Muscle of leg (tissue), 11 donors: Measurements from ENCODE around the gene NUP98. TPM values are rescaled to one million over a fixed set of nuclear protein-coding genes. Genes with fewer than 3 reads are reported as not detected.
A peak's percentile ranks its signal among the peaks of the same experiment; 100 is the strongest.

Source experiments
- DNase-seq: peaks from one replicate; pipeline ENCODE4 v3.0.0; 2013
- H3K27ac ChIP-seq: one replicate; pipeline ENCODE4 v1.5.1; 2013; ENCODE audit warnings: mild to moderate bottlenecking, low read length, control low read depth
- H3K27me3 ChIP-seq: one replicate; pipeline ENCODE4 v1.6.1; 2013; ENCODE audit warnings: low read length; ENCODE audit not compliant: control insufficient read depth, insufficient read depth
- H3K36me3 ChIP-seq: one replicate; pipeline ENCODE4 v1.6.1; 2013; ENCODE audit warnings: low read length; ENCODE audit not compliant: control insufficient read depth, insufficient read depth
- H3K4me1 ChIP-seq: one replicate; pipeline ENCODE4 v1.6.1; 2013; ENCODE audit warnings: low read length; ENCODE audit not compliant: control insufficient read depth, insufficient read depth
- H3K4me3 ChIP-seq: one replicate; pipeline ENCODE4 v1.5.1; 2013; ENCODE audit warnings: low read length, control low read depth
- H3K9me3 ChIP-seq: replicated peaks from 2 replicates; pipeline ENCODE4 v1.6.1; 2013; ENCODE audit warnings: low read depth, low read length; ENCODE audit not compliant: control insufficient read depth
- WGBS: methylation state at CpG from one replicate; pipeline ENCODE4 v1.1.5; 2013; ENCODE audit warnings: missing lambda C conversion rate; ENCODE audit not compliant: insufficient coverage; 5-methylcytosine and 5-hydroxymethylcytosine counted together
- polyA plus RNA-seq, 8 donors: library from polyadenylated mRNA; unstranded; fragments of 120-200 nt; gene quantifications; one replicate each; pipeline versions ENCODE4 v1.2.1 to v1.2.3, GENCODE V29; 2013; ENCODE audit warnings: inconsistent platforms in 1 of 8, low replicate concordance in 1 of 8; ENCODE audit not compliant: insufficient read length in 8 of 8, insufficient read depth in 1 of 8
- total RNA-seq: library from RNA; stranded (reverse); fragments of 120-200 nt; gene quantifications from one replicate; pipeline ENCODE4 v1.2.4, GENCODE V29; 2013

The NUP98 gene
- total and polyA plus RNA-seq, 9 donors, result 36.9 to 44.6 (median 40.1) TPM

- Histone ChIP-seq H3K27ac (no peak overlapping the region), H3K27me3 (no peaks in the 10 kb centered on the region), H3K4me1 (no peaks in the 10 kb centered on the region), H3K9me3 (no peaks in the 10 kb centered on the region), H3K4me3 (no peak overlapping the region), H3K36me3 (peaks cover 48% of the 10 kb centered on the region)
- no peak for DNase-seq
- WGBS, result no CpG with 5 or more reads among the region's 1 CpG
Observed at GRCh38 chr11:3738723-3739122, 58.6 kb downstream of the NUP98 start.

- Histone ChIP-seq H3K27me3 (no peaks in the 10 kb centered on the region), H3K9me3 (no peaks in the 10 kb centered on the region), H3K27ac (no peak overlapping the region), H3K4me1 (no peaks in the 10 kb centered on the region), H3K4me3 (no peak overlapping the region), H3K36me3 (peaks cover 45% of the 10 kb centered on the region)
- WGBS, result 100% methylated on average over 1 of the region's 1 CpG
- no peak for DNase-seq
Observed at GRCh38 chr11:3738241-3738640, 59.1 kb downstream of the NUP98 start.

GRCh38 chr11:3737386-3737933 lies 59.9 kb downstream of the NUP98 start:
- H3K36me3 ChIP-seq, result peaks cover 40% of the 10 kb centered on the region
- H3K4me3 ChIP-seq, result no peak overlapping the region

GRCh38 chr11:3736816-3737215 lies 60.5 kb downstream of the NUP98 start:
- peaks cover 38% of the 10 kb centered on the region for H3K36me3 ChIP-seq
- DNase-seq, result no peak
- H3K4me3 ChIP-seq, result no peak overlapping the region
- no peaks in the 10 kb centered on the region for H3K4me1 ChIP-seq
- H3K27ac ChIP-seq, result no peak overlapping the region
- no peaks in the 10 kb centered on the region for H3K9me3 ChIP-seq
- H3K27me3 ChIP-seq, result no peaks in the 10 kb centered on the region

More at GRCh38 chr11:3737386-3737933, 59.9 kb downstream of the NUP98 start:
- Histone ChIP-seq H3K27ac (no peak overlapping the region), H3K4me1 (no peaks in the 10 kb centered on the region), H3K27me3 (no peaks in the 10 kb centered on the region), H3K9me3 (no peaks in the 10 kb centered on the region)
- DNase-seq, result no peak
- 88% methylated on average over 4 of the region's 11 CpGs for WGBS

GRCh38 chr11:3735827-3736226 lies 61.5 kb downstream of the NUP98 start:
- no peak for DNase-seq
- Histone ChIP-seq H3K27ac (no peak overlapping the region), H3K36me3 (peaks cover 39% of the 10 kb centered on the region), H3K9me3 (no peaks in the 10 kb centered on the region), H3K27me3 (no peaks in the 10 kb centered on the region), H3K4me1 (no peaks in the 10 kb centered on the region), H3K4me3 (no peak overlapping the region)
- WGBS, result no CpG with 5 or more reads among the region's 4 CpGs

- no peaks in the 10 kb centered on the region for H3K9me3 ChIP-seq
- WGBS, result 100% methylated on average over 3 of the region's 8 CpGs
- no peak for DNase-seq
Observed at GRCh38 chr11:3732671-3733436, 64.5 kb downstream of the NUP98 start.

GRCh38 chr11:3723014-3723708 lies 74.2 kb downstream of the NUP98 start:
- no peaks in the 10 kb centered on the region for H3K9me3 ChIP-seq
- H3K4me1 ChIP-seq, result no peaks in the 10 kb centered on the region
- no CpG with 5 or more reads among the region's 6 CpGs for WGBS
- H3K36me3 ChIP-seq, result peaks cover 55% of the 10 kb centered on the region
- peak; percentile 5 for DNase-seq
- no peaks in the 10 kb centered on the region for H3K27me3 ChIP-seq
- H3K4me3 ChIP-seq, result no peak overlapping the region
- H3K27ac ChIP-seq, result no peak overlapping the region

More at GRCh38 chr11:3732671-3733436, 64.5 kb downstream of the NUP98 start:
- Histone ChIP-seq H3K27me3 (no peaks in the 10 kb centered on the region), H3K4me3 (no peak overlapping the region), H3K27ac (no peak overlapping the region), H3K36me3 (peaks cover 42% of the 10 kb centered on the region), H3K4me1 (no peaks in the 10 kb centered on the region)

GRCh38 chr11:3722100-3722499 lies 75.3 kb downstream of the NUP98 start:
- no peaks in the 10 kb centered on the region for H3K27me3 ChIP-seq
- no peak overlapping the region for H3K4me3 ChIP-seq
- no peaks in the 10 kb centered on the region for H3K9me3 ChIP-seq
- peaks cover 46% of the 10 kb centered on the region for H3K36me3 ChIP-seq
- DNase-seq, result no peak
- H3K4me1 ChIP-seq, result no peaks in the 10 kb centered on the region
- H3K27ac ChIP-seq, result no peak overlapping the region
- no CpG with 5 or more reads among the region's 2 CpGs for WGBS

GRCh38 chr11:3720997-3721396 lies 76.4 kb downstream of the NUP98 start:
- Histone ChIP-seq H3K4me3 (no peak overlapping the region), H3K4me1 (no peaks in the 10 kb centered on the region), H3K27me3 (no peaks in the 10 kb centered on the region), H3K36me3 (peaks cover 49% of the 10 kb centered on the region), H3K27ac (no peak overlapping the region), H3K9me3 (no peaks in the 10 kb centered on the region)
- no CpG with 5 or more reads among the region's 2 CpGs for WGBS
- no peak for DNase-seq

- Histone ChIP-seq H3K4me1 (no peaks in the 10 kb centered on the region), H3K9me3 (no peaks in the 10 kb centered on the region), H3K4me3 (no peak overlapping the region), H3K36me3 (peaks cover 41% of the 10 kb centered on the region), H3K27me3 (no peaks in the 10 kb centered on the region), H3K27ac (no peak overlapping the region)
- WGBS, result 64% methylated on average over 2 of the region's 6 CpGs
- DNase-seq, result no peak
Observed at GRCh38 chr11:3712274-3712673, 85.1 kb downstream of the NUP98 start.
